Fibroblast of skin of back (primary cell): ENCODE data around the gene FAM24A. TPM values are rescaled to one million over a fixed set of nuclear protein-coding genes. Genes with fewer than 3 reads are reported as not detected.
"Not testable (repeated sequence)": the region's sequence is repeated elsewhere in the genome, so short reads cannot be mapped to it uniquely, and the experiment has no call there.

Experiments used
- DNase-seq: peaks from one replicate; pipeline ENCODE4 v3.0.0-alpha.2; 2013
- polyA plus RNA-seq, 2 experiments: library from polyadenylated mRNA; unstranded; fragments of 120-200 nt; gene quantifications; one replicate each; pipeline ENCODE4 v1.2.1, GENCODE V29; 2013; ENCODE audit not compliant: insufficient read length in 2 of 2

FAM24A gene
- polyA plus RNA-seq (2013, experiment 1 of 2; ENCODE audit: insufficient read length) = not detected
- polyA plus RNA-seq (2013, experiment 2 of 2; ENCODE audit: insufficient read length) = not detected

GRCh38 chr10:122910310-122910709 is at the start of gene FAM24A:
Gene FAM24A (plus strand): TSS chr10:122910610. CDS start chr10:122911635, 1,025 bp downstream.
- no peak for DNase-seq

GRCh38 chr10:122861711-122862161 is 48.7 kb upstream of the FAM24A start:
- peak; percentile 83 for DNase-seq

GRCh38 chr10:122863216-122864193 is 46.9 kb upstream of the FAM24A start:
- DNase-seq = no peak

- no peak for DNase-seq
These were observed 46.2 kb upstream of the FAM24A start for GRCh38 chr10:122864194-122864592.

- DNase-seq = peak; percentile 79
These were observed 45.5 kb upstream of the FAM24A start for GRCh38 chr10:122864901-122865300.

GRCh38 chr10:122866757-122867482 is 43.5 kb upstream of the FAM24A start:
- not testable (repeated sequence) for DNase-seq

- DNase-seq = not testable (repeated sequence)
These were observed 41.6 kb upstream of the FAM24A start for GRCh38 chr10:122868768-122869167.

GRCh38 chr10:122871947-122872346 is 38.5 kb upstream of the FAM24A start:
- not testable (repeated sequence) for DNase-seq

GRCh38 chr10:122875843-122876466 is 34.5 kb upstream of the FAM24A start:
- no peak for DNase-seq

GRCh38 chr10:122876467-122876855 is 33.9 kb upstream of the FAM24A start:
- DNase-seq = no peak

GRCh38 chr10:122877264-122877663 is 33.1 kb upstream of the FAM24A start:
- no peak for DNase-seq

- no peak for DNase-seq
These were observed 31.5 kb upstream of the FAM24A start for GRCh38 chr10:122878799-122879338.

GRCh38 chr10:122879339-122880273 is 30.8 kb upstream of the FAM24A start, which contains the start of gene FAM24B:
Gene FAM24B (minus strand): TSS chr10:122879581. CDS start chr10:122850515, 29,066 bp downstream.
- peak; percentile 98 for DNase-seq

- no peak for DNase-seq
These were observed 27.6 kb upstream of the FAM24A start for GRCh38 chr10:122882766-122883165.

GRCh38 chr10:122884166-122884565 is 26.2 kb upstream of the FAM24A start:
- DNase-seq = no peak

GRCh38 chr10:122894261-122894944 is 16.0 kb upstream of the FAM24A start:
- no peak for DNase-seq

GRCh38 chr10:122903861-122904260 is 6.5 kb upstream of the FAM24A start:
- DNase-seq = not testable (repeated sequence)

GRCh38 chr10:122911889-122912484 is 1.6 kb downstream of the FAM24A start:
- DNase-seq = peak; percentile 50

- DNase-seq = no peak
These were observed 5.3 kb downstream of the FAM24A start for GRCh38 chr10:122915700-122916099.

- no peak for DNase-seq
These were observed 19.7 kb downstream of the FAM24A start for GRCh38 chr10:122930140-122930539.
